GM12878 (cell line): ENCODE data around the gene KLHDC10. TPM values are rescaled to one million over a fixed set of nuclear protein-coding genes. Genes with fewer than 3 reads are reported as not detected.

ENCODE experiments used
- ATAC-seq: fragments of 200-7000 bp; cut with Tn5 transposase; 3 replicates; pipeline ENCODE4 v1.9.1; 2020; ENCODE audit warnings: mild to moderate bottlenecking, moderate library complexity
- BruUV-seq: library from RNA; stranded (reverse); fragments of 400-500 nt; replicated peaks from 2 replicates; lab custom pipeline; 2021; lab: Mats Ljungman, UMichigan
- CTCF ChIA-PET: fragments of 300-600 bp; sonication (Branson Sonifier 250); formaldehyde crosslinking; extraction: SDS; loops from one replicate; lab custom pipeline; 2021; ENCODE audit warnings: inconsistent platforms; lab: Yijun Ruan, JAX
- POLR2A ChIA-PET: fragments of 350-600 bp; formaldehyde crosslinking; extraction: SDS; loops from one replicate; lab custom pipeline; 2021; ENCODE audit warnings: inconsistent platforms; lab: Charles Lee
- RAD21 ChIA-PET: fragments of 300-600 bp; sonication (Branson Sonifier 250); formaldehyde crosslinking; loops from one replicate; lab custom pipeline; 2023; ENCODE audit warnings: antibody characterized with exemption; ENCODE audit not compliant: unreplicated experiment; lab: Charles Lee
- SMC1A ChIA-PET: fragments of 300-600 bp; sonication (Branson Sonifier 250); formaldehyde crosslinking; loops from one replicate; lab custom pipeline; 2023; ENCODE audit not compliant: unreplicated experiment, uncharacterized antibody; lab: Charles Lee
- DNase-seq: peaks from one replicate; pipeline ENCODE4 v3.0.0-alpha.2; 2011; ENCODE audit warnings: low read depth, low spot score
- FAIRE-seq: peaks from 3 replicates; lab custom pipeline; 2011; peaks lifted over from hg19 to GRCh38; lab: Jason Lieb, UNC
- H2AFZ ChIP-seq: 2 replicates; pipeline ENCODE4 v1.6.0; 2011; ENCODE audit warnings: low read depth, low read length, control low read depth; ENCODE audit not compliant: control insufficient read depth
- H3K27ac ChIP-seq: 2 replicates; pipeline ENCODE4 v1.5.1; 2011; ENCODE audit warnings: control low read depth; ENCODE audit not compliant: control insufficient read depth, insufficient read depth
- H3K27me3 ChIP-seq, 2 experiments: replicated peaks in 1 of 2; 2 replicates each; pipeline versions ENCODE4 v1.6.0 to v1.6.1; 2011; ENCODE audit warnings: low read length in 1 of 2; ENCODE audit not compliant: control insufficient read depth in 2 of 2, insufficient read depth in 2 of 2
- H3K36me3 ChIP-seq, 2 experiments: 2 replicates each; pipeline ENCODE4 v1.5.1; 2011; ENCODE audit warnings: low read length in 1 of 2; ENCODE audit not compliant: control insufficient read depth in 2 of 2, insufficient read depth in 2 of 2
- H3K4me1 ChIP-seq: 2 replicates; pipeline ENCODE4 v1.6.1; 2011; ENCODE audit warnings: mild to moderate bottlenecking, low read length, moderate library complexity, mixed read lengths; ENCODE audit not compliant: control insufficient read depth, insufficient read depth
- H3K4me2 ChIP-seq: 2 replicates; pipeline ENCODE4 v1.6.0; 2011; ENCODE audit warnings: control low read depth; ENCODE audit not compliant: control insufficient read depth, insufficient read depth
- H3K4me3 ChIP-seq: fragments of 200-600 bp; sonication (generic); 2 replicates; pipeline ENCODE4 v1.5.1; 2016
- H3K79me2 ChIP-seq: 2 replicates; pipeline ENCODE4 v1.6.0; 2011; ENCODE audit warnings: low read length; ENCODE audit not compliant: control insufficient read depth, insufficient read depth
- H3K9ac ChIP-seq: 2 replicates; pipeline ENCODE4 v1.8.0; 2011; ENCODE audit warnings: low read length, control low read depth, mixed read lengths; ENCODE audit not compliant: control insufficient read depth, insufficient read depth
- H3K9me3 ChIP-seq: replicated peaks from 3 replicates; pipeline ENCODE4 v1.5.1; 2011; ENCODE audit warnings: mild to moderate bottlenecking, low read length; ENCODE audit not compliant: control insufficient read depth, insufficient read depth
- H4K20me1 ChIP-seq: 2 replicates; pipeline ENCODE4 v1.6.0; 2011; ENCODE audit not compliant: control insufficient read depth, insufficient read depth
- CBFB ChIP-seq: IDR thresholded peaks from 2 replicates; pipeline ENCODE4 v1.6.1; 2016; ENCODE audit warnings: antibody characterized with exemption, low read depth
- ETV6 ChIP-seq, 2 experiments: fragments of 450-650 bp in 1 of 2; IDR thresholded peaks in 1 of 2; conservative IDR thresholded peaks in 1 of 2; 2 replicates each; pipeline ENCODE4 v1.6.1; 2014; ENCODE audit warnings: antibody characterized with exemption in 1 of 2, borderline replicate concordance in 1 of 2, low read depth in 1 of 2, mild to moderate bottlenecking in 1 of 2, moderate library complexity in 1 of 2
- HDGF ChIP-seq: fragments of 450-650 bp; IDR thresholded peaks from 2 replicates; pipeline ENCODE4 v1.6.1; 2016; ENCODE audit warnings: antibody characterized with exemption
- JUNB ChIP-seq: IDR thresholded peaks from 2 replicates; pipeline ENCODE4 v1.6.1; 2016; ENCODE audit warnings: antibody characterized with exemption, mild to moderate bottlenecking
- NR2F1 ChIP-seq: fragments of 450-650 bp; conservative IDR thresholded peaks from 2 replicates; pipeline ENCODE4 v1.6.1; 2017; ENCODE audit warnings: mild to moderate bottlenecking
- RUNX3 ChIP-seq: IDR thresholded peaks from 2 replicates; pipeline ENCODE4 v1.6.1; 2012; ENCODE audit warnings: low read length, inconsistent platforms
- SMARCA5 ChIP-seq: fragments of 450-650 bp; IDR thresholded peaks from 2 replicates; pipeline ENCODE4 v1.6.1; 2017; ENCODE audit warnings: mild to moderate bottlenecking
- ZBED1 ChIP-seq: IDR thresholded peaks from 2 replicates; pipeline ENCODE4 v1.6.1; 2016; ENCODE audit warnings: borderline replicate concordance
- ZNF274 ChIP-seq: IDR thresholded peaks from one replicate; pipeline ENCODE4 v1.8.0; 2011; ENCODE audit not compliant: insufficient read length, insufficient read depth
- WGBS: methylation state at CpG from one replicate; pipeline ENCODE4 v1.1.6; 2016; ENCODE audit warnings: low lambda C conversion rate; ENCODE audit not compliant: insufficient replicate concordance, insufficient coverage; ENCODE audit errors: missing lambda C conversion rate; 5-methylcytosine and 5-hydroxymethylcytosine counted together
- in situ Hi-C: fragments of 300-500 bp; cut with MboI; formaldehyde crosslinking; loops from 9 replicates; pipeline ENCODE4 v1.14.3; 2018; ENCODE audit warnings: mixed read lengths
- intact Hi-C: fragments of 100-400 bp; cut with micrococcal nuclease; formaldehyde crosslinking; loops from one replicate; pipeline ENCODE4 v1.14.2; 2022; ENCODE audit not compliant: unreplicated experiment
- polyA plus RNA-seq, 11 experiments: library from polyadenylated mRNA; depleted of rRNA in 4 of 11; unstranded in 6 of 11; stranded (reverse) in 5 of 11; fragments of >200 nt; fragmentation: Nextera tagmentation in 4 of 11; fragmentation: Illumina TruSeq in 1 of 11; extraction: Ambion mirVana in 4 of 11; extraction: Trizol in 1 of 11; gene quantifications; 1 replicate in 1 of 11; 2 replicates in 10 of 11; pipeline versions ENCODE4 v1.2.1 to v1.2.3, GENCODE V29; 2011 to 2016; ENCODE audit warnings: inconsistent platforms in 2 of 11, missing spikeins in 2 of 11, low read depth in 1 of 11
- total RNA-seq, 4 experiments: library from RNA; depleted of rRNA in 3 of 4; stranded (reverse); fragments of >200 nt in 3 of 4; fragmentation: Illumina TruSeq in 1 of 4; extraction: Trizol in 1 of 4; gene quantifications; 2 replicates each; pipeline versions ENCODE4 v1.2.1 to v1.2.3, GENCODE V29; 2013 to 2021

Gene KLHDC10
- total and polyA plus RNA-seq, 10 of the 15 experiments (the other 5 are each of a cell fraction or from before 2014, with no cell fraction given), result 2.9 to 20.6 (median 9.4) TPM

DNA sequence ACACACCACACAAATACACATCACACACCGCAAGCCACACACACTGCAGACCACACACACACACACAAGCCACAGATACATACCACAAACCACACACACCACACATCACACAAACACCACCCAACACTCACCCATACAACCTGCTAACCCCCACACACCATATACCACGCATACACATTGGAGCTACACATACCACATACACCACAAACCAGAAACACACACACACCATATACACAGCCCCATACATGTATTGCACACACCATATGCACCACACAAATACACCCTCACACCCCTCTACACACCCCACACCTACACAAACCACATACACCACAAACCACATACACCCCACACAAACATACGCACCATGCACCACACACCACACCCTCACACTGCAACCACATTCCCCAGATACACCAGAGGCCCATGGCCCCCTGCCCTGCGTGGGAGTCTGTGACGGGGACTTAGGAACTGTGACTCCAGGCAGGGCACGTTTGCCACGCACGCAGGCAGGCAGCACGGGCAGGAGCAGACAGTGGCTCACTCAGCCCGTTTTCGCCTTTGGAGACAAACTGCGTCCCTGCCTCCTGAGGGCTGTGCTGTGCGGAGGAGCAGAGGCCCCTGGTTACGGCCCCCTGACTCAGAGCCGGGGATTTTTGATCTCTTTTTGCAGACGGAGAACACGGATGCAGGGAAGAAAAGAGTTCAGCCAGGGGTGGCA, 82.3 kb downstream of the KLHDC10 start:
- Histone ChIP-seq H3K27me3 (no peaks in the 10 kb centered on the region), H3K36me3 (no peaks in the 10 kb centered on the region; a peak in 1 of 4 replicates), H3K9ac (no peak overlapping the region), H3K79me2 (no peaks in the 10 kb centered on the region), H3K4me2 (no peak overlapping the region), H3K4me3 (no peak overlapping the region), H2AFZ (no peak overlapping the region), H3K9me3 (peaks cover 5% of the 10 kb centered on the region), H4K20me1 (no peaks in the 10 kb centered on the region), H3K4me1 (peaks cover 29% of the 10 kb centered on the region), H3K27ac (no peak overlapping the region)
- POLR2A ChIA-PET, result no interaction called here
- 58% methylated on average over 17 of the region's 17 CpGs for WGBS
- RAD21 ChIA-PET, result no interaction called here
- SMC1A ChIA-PET, result no interaction called here
- in situ Hi-C loops, result no loop called here
- FAIRE-seq (peak; percentile 66), DNase-seq (no peak), ATAC-seq (no peak)
- no TSS peak for BruUV-seq
- TF ChIP-seq HDGF (0 out of 2 replicates have a peak, but pooled peaks have one; percentile 78), ZBED1 (no peak), CBFB (0 out of 2 replicates have a peak, but pooled peaks have one; percentile 19), ZNF274 (no peak), ETV6 (conservative IDR thresholded peaks at IDR 0.05 in 1 of 2, IDR thresholded peaks at IDR 0.05 in 1 of 2; ENCODE audit: borderline replicate concordance in 1 of 2, low read depth in 1 of 2) (no peak), JUNB (no peak), SMARCA5 (0 out of 2 replicates have a peak, but pooled peaks have one; percentile 6), NR2F1 (peak; percentile 42; the same call in 1 of the 2 replicates), RUNX3 (peak; percentile 64; the same call in 1 of the 2 replicates)
- intact Hi-C loops, result no loop called here
- CTCF ChIA-PET, result interaction anchor here (0.5 kb wide), 1 partner anchor 72 kb away, joined by 3 read pairs; no protein-coding TSS in a partner anchor
